Stimulated activated CD8-positive, alpha-beta memory T cell treated with anti-CD3 and anti-CD28 coated beads, Interleukin-2, amount 100 ng/mL, for 1 hour (primary cell): ENCODE results near the gene HS6ST1.

Source experiments
- DNase-seq, 2 donors: peaks; one replicate each; pipeline ENCODE4 v3.0.0-alpha.2; 2020; ENCODE audit warnings: low read depth in 2 of 2

Gene HS6ST1

DNA sequence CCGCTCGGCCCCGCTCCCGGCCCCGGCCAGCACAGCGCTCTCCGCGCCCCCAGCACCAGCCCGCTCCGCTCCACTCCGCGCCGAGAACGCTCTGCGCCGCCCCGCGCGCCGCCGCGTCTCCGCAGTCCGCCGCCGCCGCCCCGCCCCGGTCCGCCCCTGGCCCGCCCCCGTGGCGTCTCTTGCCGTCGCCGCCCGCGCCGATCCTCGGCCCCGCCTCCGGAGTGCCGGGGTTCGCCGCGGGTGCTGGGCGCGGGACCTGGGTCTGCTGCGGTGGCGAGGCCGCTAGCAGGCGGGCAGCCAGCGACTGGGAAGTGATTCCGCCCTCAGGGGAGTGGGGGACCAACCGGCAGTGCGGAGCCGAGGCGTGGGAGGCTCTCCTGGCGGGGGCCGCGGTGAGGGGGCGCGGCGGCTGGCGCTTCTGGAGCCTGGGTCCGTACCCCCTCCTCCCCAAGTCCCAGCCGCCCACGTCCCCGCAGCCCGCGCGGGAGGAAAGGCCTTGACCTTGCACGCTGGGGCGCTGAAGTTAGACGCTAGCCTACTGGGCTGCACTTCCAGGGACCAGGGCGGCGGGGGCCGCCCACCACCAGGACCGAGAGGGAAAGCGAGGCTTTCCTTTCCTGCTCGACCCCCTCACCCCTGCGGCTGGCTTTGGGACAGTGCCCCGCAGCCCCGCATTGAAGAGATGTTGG, at the start of gene HS6ST1:
Gene HS6ST1, minus strand, starts transcription at position 93 of the 689 bp plus-strand sequence. CDS start 305 bp downstream, outside the sequence.
- peak; percentile 73 to 85 for DNase-seq

DNA sequence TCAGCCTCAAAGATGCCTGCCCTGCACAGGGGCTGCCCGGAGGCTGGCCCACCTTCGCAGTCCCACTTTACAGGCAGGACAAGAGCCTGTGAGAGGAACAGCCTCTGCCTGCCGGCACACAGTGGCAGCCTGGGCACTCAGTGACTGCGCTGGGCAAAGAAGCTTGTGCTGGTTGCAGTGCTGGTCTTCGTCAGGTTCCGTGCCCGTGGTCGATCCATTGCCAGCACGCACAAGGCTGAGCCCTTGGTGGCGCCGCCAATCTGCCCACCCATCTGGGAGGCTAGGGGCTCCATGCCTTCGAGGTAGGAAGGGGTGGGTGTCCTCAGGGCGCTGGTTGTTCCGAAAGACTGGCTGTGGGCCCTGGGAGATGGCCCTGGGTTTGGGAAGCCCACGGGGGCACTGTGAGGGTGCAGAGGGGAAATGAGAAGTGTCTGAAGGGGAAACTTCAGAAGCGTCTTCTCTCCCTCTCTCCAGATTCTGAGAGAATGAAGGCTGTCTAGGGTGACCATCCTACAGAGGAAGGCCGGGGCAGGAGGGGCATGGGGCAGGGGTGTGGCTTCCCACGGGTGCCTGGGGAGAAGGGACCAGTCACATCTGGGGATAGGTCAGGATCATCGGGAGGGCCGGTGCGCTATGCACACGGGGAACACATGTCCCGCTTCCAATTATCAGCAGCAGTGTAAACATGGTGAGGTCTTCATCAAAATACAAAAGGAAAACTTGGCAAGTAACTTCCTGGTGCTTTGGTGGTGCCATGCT, 49.1 kb upstream of the HS6ST1 start:
- DNase-seq: no peak

DNA sequence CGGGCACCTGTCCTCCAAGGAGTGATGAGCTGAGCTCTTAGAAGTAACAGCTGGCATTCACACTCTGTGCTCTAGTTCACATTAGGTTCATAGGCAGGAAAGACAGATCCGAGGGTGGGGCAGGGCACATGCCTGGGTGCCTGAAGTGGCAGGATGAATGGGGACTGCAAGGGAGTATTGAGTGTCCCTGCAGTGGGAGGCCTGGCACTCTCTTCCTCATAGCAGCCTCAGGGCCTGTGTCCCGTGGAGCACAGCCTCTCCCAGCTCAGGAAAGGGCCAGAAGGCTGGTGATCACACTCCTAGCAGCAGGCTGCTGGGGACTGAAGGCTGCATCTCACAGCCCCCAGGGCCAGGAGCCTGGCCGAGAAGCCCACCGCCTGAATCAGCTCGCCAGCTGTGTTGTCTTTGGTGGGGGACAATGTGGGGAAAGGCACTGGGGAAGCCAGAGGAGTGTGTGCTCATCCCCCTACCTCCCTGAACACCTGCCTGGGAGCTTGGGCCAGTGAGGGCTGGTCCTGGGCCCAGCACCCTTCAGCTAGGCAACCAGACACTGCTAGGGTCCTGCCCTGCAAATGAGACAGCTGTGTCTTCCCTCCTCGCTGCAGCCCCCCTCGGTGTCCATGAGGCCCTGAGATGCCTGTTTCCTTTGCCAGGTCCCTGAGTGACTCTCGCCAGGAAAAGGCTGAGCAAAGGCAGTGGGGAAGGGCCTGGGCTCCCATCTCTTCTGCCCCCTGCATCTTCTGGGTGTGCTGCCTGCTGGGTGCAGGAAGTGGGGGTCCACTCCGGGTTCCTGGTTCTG, 48.2 kb upstream of the HS6ST1 start:
- no peak for DNase-seq

GRCh38 chr2:128365217-128365905, 46.7 kb upstream of the HS6ST1 start:
- DNase-seq: no peak

DNA sequence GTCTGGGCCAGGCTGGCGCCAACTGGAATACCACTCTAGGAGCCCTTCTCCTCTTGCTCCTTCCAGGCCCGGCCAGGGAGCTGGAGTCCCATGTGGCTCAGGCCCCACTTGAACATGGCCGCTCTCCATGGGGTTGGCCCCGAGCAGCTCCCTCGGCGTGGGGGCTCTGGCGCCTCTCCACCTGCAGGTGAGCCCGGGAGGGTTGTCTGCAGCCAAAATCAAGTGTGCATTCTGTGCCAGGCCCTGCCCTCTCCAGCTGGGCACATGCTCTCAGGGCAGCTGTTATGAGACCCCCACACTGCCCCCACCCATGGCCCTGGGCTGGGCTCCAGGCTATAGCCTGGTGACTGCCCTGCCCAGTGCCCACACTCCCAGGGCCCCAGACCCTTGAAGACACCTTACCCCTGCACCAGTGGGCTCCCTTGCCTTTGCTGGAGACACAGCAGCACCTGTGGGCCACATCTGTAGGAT, 45.8 kb upstream of the HS6ST1 start:
- DNase-seq: no peak

DNA sequence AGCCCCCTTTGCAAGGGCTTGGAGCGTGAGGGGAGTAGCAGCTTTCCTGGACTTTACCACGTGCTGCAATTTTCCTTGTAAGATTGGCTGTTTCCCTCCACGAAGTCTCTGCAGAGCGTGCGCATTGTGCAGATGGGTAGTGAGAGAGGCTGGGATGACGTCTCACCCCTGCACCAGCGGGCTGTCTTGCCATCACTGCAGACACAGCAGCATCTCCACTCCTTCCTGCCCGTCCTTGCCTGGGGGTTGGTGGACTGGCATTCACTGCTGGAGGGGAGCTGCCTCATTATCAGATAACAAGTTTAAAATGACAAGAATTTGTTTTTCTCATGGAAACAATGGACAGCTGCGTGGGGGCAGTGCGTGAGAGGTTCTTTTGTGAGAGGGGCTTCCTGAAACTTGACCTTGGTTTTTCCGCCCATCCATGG, 45.3 kb upstream of the HS6ST1 start:
- DNase-seq: no peak

GRCh38 chr2:128362889-128363228, 44.2 kb upstream of the HS6ST1 start:
- DNase-seq: no peak

DNA sequence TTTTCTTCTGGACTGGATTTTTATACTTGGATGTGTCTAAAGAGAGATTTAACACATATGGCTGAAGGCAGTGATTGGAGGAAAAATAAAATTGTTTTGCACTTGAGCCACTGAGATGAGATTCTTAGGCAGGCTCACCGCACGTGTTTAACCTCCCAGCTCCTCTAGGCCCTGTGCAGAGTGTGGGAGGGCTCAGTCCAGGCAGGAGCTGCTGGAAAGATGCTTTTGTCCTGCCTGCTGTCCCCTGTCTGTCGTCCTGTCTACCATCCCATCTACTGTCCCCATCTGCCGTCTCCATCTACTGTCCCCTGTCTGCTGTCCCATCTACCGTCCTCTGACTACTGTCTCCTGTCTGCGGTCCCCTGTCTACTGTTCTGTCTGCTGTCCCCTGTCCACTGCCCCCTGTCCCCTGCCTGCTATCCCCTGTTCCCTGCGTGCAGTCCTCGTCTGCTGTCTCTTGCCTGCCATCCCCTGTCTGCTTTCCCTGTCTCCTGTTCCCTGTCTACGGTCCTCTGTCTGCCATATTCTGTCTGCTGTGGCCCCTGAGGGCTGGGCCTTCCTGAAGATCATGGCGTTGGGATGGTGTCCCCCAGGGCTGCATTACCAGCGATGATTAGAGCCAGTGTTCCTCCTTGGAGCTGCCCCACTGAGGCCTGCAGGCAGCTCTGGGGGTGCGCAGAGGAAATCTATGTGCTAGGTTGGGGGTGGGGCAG, 43.7 kb upstream of the HS6ST1 start:
- no peak for DNase-seq

- DNase-seq: no peak
Measured at GRCh38 chr2:128361376-128362131, 42.9 kb upstream of the HS6ST1 start.

DNA sequence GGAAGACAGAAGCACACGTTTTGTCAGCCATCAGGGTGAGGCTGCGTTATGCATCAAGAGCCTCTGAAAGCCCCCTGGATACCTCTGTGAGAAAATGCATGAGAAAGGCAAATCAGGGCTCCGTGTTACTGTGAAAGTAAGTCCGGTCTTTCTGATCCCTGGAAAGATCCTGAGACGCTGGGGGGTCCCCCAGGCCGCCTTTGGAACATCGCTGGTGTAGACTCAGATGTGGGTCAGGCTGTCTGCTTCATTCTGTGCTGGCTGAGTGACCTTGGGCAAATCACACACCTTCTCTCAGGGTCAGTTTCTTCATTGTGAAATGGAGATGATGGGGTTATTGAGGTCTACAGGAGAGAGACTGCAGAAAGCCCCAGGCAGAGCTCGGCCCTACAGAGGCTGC, 42.0 kb upstream of the HS6ST1 start:
- no peak for DNase-seq

DNA sequence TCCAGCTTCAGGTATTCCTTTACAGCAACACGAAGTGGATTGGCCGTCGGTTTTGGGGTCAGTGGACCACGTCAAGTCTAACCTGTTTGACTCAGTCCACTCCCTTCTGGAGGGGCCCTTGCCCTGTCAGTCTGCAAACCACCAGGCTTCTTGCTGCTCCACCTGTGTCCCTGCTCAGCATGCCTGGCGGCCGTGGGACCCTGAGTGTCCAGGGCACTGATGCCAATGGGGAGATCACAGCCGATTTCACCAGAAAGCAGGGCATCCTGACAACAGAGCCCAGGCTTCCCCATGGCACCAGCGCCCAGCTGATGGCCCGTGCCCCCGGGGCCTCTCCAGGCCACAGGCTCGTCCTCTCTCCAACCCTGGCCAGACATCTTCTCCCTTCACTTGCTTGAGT, 41.2 kb upstream of the HS6ST1 start:
- no peak for DNase-seq

DNA sequence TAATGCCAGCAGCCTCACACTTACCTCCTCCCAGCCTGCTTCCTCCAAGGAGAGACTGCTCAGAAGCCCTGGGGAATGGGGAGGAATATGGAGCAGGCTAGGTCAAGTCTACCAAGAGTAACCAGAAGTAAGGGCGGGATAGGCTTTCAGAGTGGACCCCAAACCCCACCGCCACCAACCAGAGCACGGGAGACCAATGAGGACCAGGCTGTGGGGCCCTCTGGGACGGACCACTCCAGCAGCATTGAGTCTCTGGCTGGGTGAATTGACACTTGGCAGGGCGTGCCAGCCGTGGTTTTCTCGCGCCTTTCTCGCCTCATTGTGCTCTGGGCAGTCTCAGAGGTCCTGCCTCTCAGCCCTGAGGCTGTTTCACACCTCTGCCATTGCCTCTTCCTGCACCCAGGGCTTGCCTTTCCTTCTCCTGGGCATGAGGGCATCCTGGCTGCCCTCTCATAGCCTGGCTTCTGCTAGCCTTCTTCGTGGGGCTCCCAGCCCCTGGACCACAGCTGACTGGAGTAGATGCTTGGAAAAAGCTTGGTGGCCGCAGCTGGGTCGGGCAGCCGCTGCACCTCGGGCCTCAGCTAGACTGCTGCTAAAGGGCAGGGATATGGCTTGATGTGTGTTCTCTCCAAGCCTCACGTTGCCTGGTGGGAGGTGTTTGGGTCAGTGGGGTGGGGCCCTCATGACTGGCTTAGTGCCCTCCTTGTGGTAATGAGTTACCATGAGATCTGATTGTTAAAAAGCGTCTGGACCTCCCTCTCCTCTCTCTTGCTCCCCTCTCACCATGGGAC, 40.5 kb upstream of the HS6ST1 start:
- no peak for DNase-seq

- DNase-seq: no peak
Measured at GRCh38 chr2:128357506-128358370, 39.1 kb upstream of the HS6ST1 start.

DNA sequence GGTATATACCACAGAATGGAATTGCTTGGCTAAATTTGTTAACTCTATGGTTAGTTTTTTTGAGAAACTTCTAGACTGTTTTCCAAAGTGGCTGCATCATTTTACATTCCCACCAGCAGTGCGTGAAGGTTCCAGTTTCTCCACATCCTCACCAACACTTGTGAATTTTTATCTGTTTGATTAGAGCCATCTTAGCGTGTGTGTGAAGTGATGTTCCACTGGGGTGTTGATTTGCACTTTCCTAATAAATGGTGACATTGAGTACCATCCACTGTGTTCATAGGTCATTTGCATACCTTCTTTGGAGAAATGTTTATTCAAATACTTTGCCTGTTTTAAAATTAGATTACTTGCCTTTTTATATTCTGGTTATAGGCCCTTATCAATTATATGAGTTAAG, 37.5 kb upstream of the HS6ST1 start:
- no peak for DNase-seq

DNA sequence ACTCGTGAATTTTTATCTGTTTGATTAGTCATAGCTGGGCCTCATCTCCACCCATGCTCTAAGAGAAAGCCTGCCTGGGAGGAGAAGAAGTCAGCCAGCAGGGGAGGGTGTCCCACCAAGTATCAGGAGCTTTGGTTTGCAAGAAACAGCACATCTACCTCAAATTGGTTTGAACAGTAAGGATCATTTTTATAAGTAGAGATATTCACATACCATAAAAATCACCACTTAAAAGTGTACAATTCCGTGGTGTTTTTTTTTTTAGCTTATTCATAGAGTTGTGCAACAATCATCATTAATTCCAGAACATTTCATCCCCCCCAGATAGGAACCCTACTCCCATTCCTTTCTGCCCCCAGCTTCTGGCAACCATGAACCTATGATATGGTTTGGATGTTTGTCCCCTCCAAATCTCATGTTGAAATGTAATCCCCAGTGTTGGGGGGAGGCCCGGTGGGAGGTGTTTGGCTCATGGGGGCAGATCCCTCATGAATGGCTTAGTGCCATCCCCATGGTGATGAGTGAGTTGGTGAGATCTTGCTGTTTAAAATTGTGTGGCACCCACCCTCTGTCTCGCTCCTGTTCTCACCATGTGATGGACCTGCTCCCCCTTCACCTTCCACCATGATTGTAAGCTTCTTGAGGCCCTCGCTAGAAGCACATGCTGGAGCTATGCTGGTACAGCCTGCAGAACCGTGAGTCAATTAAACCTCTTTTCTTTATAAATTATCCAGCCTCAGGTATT, 36.2 kb upstream of the HS6ST1 start:
- DNase-seq: no peak

GRCh38 chr2:128354161-128354560, 35.5 kb upstream of the HS6ST1 start:
- DNase-seq: no peak

DNA sequence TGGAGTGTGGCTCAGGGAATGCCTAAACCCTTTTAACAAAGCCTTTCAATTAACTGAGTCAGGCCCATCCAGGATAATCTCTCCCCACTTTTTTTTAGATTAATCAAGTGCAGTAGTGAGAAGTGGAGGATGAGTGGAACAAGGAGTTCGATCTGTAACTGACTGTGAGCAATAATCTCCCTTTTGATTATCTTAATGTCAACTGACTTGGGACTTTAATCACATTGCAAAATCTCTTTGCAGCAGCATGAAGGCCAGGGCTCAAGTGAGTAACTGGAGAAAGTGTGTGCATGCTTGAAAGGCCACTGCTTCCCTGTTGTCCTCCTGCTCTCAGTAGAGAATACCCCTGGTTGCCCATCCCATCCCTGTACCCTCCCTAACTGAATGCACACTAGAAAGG, 32.1 kb upstream of the HS6ST1 start:
- no peak for DNase-seq

- no peak for DNase-seq
Measured at GRCh38 chr2:128348701-128349100, 30.0 kb upstream of the HS6ST1 start.
